Measurements from ENCODE around the gene OXSM.

OXSM gene

GRCh38 chr3:25804676-25805075, 14.8 kb downstream of the OXSM start:
- DNase-seq, result no peak

- DNase-seq, result no peak
These were observed 22.8 kb downstream of the OXSM start for GRCh38 chr3:25812644-25813043.

GRCh38 chr3:25817107-25817506, 27.2 kb downstream of the OXSM start:
- no peak for DNase-seq

- no peak for DNase-seq
These were observed 27.7 kb downstream of the OXSM start for GRCh38 chr3:25817638-25818037.

GRCh38 chr3:25818335-25818734, 28.4 kb downstream of the OXSM start:
- DNase-seq, result no peak

DNA sequence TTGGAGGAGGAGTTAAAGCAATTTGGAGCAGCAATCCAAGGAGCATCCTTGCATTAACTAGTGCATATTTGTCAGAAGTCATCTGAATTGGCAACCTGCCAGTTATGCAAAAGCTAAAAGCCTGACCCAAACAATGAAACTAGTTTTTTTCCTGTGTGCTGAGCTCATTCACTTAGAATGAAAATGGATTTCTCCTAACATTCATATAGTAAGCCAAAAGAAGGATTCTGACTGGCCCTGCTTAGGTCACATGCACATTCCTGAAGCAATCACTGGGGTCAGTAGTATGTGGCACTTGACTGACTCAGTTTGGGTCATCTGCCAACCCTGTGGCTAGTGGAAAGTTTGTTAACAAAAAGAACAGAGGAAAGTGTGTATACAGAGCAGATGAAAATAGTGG, 30.5 kb downstream of the OXSM start:
- no peak for DNase-seq

DNA sequence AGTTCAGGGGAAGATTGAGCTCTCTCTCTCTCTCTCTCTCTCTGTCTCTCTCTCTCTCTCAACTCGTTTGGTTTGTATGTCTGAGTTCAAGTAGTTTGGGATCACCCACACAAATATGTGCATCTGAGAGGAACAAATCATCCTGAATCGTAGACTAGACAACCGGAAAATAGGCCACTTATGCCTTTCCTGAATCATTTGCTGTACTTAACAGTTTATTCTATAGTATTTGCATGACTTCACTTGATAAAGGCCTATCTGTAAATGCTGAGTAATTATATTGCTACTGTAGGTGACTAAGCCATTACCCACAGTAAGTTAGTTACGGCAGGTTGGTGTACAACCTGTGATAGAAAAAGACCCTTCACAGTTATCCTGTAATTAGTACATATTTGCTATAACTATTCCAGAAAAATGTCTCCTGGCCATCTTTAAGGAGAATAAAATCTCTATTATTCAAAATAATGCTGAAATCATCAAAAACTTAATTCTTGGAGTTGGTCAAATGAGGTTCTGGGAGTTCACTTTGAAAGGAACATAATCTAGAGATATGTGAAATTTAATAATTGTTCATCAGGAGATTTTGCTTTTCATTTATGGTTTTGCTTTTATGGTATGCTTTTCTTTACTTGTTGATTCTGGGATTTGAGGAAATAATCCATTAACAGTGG, 31.1 kb downstream of the OXSM start:
- no peak for DNase-seq

- no peak for DNase-seq
These were observed 32.1 kb downstream of the OXSM start for GRCh38 chr3:25821746-25822573.

DNA sequence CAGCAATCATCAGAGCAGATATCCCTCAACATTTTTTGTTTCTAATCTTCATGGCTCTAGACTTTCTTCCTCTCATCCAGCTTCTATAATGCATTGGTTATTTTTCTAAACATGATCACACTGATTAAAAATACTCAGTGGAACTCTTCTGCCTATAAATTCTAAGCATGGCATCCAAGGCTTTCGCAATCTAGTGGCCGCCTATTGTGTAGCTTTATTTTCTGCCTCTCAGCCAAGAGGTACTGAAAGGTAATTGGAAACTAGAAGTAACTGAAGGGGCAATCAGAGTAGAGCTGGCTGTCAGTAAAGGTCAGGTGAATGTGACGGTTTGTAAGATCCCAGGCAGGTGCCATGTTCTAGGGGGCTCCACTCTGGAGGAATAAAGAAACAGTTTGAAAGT, 33.4 kb downstream of the OXSM start:
- DNase-seq, result no peak

GRCh38 chr3:25826510-25826909, 36.6 kb downstream of the OXSM start:
- DNase-seq, result no peak

- peak in 1 of 2 experiments; percentile 18 for DNase-seq
These were observed 40.7 kb downstream of the OXSM start for GRCh38 chr3:25830373-25831280.

DNA sequence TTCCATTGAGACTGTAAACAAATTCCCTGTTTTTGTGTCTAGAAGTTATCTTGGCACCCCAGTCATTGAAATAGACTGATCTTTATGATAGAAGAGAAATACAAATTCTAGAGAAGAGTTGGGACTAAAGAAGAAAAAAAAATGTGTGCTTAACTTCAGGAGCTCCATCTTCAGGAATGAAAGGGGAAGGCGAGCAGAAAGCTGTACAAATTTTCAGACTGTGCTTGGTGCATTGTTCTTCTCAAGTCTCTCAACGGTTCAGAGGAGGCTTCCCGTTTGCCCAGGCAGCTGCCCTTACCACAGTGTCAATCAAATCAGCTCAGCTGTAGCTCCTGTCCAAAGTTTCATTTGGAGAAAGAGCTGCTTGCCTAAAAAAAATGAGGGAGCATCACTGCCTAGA, 41.7 kb downstream of the OXSM start:
- no peak for DNase-seq

DNA sequence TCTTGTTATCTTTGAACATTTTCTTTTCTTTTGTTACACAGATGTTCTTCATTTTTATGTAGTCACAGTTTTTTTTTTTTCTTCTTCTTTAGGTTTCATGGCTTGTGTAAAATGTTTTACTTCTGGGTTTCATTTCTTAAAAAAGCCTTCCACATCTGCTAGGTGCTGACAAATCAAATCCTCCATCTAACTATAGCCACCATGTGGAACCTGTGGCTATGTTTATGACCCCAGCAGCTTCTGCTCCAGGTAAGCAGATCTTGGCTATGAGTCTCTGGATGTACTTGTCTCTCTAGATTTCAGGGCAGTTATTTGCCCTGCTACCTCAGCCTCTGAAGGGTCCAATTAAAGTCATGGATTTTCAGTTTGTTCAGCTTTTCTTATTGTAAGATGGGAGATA, 44.5 kb downstream of the OXSM start:
- DNase-seq, result no peak

GRCh38 chr3:25836579-25836978, 46.7 kb downstream of the OXSM start:
- no peak for DNase-seq

DNA sequence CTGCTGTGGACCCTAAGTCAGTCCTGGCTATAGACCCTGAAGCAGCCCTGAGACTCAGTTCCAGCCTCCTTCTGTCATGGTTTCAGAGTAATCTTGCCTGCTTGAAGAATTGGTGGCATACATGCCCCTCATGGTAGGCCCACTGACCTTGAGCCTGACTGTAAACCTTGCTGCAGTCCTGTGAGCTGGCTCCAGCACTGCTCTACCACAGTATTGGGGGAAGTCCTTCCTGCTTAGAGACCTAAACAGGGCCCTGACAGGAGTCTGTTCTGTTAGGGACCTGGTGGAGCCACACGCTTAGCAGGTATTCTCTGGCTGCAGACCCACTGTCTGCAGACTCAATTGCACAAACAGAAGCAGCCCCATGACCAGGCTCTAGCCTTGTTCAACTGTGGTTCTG, 47.1 kb downstream of the OXSM start:
- no peak for DNase-seq

GRCh38 chr3:25840099-25840498, 50.2 kb downstream of the OXSM start:
- DNase-seq, result no peak

GRCh38 chr3:25843332-25843731, 53.4 kb downstream of the OXSM start:
- peak in 1 of 2 experiments; percentile 13 for DNase-seq

Data from cerebellar nuclear complex (tissue), 1 donor.